GM21390 (cell line): Measurements from ENCODE around the gene SPNS2.

Source experiments
- ATAC-seq: cut with Tn5 transposase; IDR thresholded peaks from one replicate; pipeline ENCODE4 v1.9.1; 2021; ENCODE audit not compliant: unreplicated experiment

Gene SPNS2

DNA sequence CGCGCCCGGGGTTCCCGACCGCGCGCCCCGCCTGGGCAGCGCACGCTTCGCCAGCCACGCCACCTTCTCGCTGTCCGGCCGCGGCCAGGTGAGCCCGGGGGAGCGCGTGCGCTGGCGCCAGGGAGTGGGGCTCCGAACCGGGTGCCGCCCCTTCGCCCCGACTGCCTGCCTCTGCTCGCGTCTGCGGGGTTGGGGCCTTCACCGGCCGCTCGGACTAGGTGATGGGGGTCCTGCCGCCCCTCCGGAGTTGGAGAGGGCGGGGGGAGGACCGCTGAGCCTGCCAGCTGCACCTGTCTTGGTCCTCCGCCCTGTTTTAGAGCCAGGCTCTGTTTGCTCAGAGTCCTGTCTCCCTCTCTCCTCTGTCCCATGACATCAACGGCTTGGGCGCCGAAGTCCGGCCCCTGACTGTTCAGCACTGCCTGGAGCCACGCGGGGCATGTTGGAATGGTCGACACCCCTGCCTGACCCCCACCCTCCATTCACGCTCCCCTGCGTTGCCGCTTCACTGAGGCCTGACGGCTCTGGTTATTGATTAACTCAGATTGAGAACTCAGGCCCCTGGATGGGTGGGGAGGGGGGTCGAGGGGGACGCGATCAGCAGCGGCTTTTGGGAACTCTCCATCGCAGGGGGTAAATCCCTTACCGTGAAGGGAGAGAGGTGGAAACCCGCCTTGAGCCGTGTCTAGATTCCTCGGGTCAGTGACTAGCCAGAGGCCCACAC is 86.4 kb downstream of the SPNS2 start:
- ATAC-seq = no peak

DNA sequence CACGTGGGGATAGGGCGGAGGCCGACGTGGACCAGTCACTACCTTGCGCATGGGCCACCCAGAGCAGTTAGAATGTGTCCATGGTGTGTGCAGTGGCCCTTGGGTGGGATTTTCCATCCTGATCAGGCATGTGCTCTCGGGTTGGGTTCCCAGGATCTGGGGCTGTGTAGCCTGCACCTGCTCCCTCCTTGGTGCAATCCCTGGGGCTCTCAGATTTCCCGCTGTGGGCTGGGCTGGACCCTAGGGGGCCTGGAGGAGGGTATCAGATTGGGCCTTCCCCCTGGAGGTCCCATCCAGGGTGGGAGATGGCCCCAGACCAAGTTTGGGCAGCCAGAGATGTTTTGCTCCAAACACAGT is 86.9 kb downstream of the SPNS2 start:
- ATAC-seq = no peak

DNA sequence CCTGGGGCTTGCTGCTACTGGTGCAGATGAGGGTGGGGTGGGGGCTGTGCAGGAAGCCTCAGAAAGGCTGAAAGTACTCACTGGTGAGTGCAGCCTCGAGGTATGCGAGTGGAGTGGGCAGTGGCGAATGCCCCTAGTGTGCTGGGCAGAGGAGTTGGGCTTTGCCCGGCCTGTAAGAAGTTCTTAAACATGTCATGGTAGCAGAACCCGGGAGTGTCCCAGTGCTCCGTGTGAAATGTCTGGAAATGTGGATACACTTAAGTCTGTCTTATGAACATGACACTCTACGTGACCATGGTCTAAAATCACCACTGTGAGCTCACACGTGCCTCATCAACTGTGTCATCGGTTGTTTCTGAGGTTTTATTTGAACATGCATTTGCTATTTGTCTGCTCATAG is 87.4 kb downstream of the SPNS2 start:
- ATAC-seq = no peak

DNA sequence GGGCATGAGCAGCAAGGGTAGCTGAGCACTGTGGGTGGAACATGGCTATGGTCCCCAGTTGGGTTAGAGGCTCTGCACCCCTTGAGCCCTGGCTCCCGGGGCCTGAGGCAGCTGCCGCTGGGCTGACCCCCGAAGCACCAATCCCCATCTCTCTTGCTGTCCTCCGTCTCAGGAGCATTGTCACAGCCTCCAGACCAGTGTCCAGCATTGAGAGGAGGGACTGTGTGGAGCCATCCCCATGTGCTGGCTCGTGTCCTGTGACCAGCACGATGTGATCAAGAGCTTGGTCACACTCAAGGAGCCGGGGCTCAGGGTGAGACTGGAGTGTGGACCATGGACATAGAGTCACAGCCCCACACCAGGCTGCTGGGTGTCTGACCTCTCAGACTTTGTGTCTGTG is 88.5 kb downstream of the SPNS2 start:
- no peak for ATAC-seq

DNA sequence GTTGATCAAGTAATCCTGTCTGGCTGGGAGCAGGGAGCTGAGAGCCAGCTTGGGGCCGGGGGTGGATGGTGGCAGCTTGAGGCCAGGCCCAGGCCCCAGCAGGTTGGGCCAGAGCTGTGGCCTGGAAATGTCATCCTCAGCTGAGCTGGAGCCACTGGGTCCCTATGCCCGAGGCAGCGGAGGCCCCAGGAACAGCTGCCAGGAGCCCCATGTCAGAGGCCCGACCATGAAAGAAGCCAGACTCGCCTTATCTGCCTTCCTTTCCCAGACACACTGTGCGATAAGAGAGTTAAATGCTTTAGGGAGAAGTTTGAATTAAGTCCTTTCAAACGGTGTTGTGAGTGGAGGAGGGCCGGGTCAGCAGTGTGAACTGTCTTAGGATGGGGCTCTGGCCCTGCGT is 89.1 kb downstream of the SPNS2 start:
- ATAC-seq = no peak

DNA sequence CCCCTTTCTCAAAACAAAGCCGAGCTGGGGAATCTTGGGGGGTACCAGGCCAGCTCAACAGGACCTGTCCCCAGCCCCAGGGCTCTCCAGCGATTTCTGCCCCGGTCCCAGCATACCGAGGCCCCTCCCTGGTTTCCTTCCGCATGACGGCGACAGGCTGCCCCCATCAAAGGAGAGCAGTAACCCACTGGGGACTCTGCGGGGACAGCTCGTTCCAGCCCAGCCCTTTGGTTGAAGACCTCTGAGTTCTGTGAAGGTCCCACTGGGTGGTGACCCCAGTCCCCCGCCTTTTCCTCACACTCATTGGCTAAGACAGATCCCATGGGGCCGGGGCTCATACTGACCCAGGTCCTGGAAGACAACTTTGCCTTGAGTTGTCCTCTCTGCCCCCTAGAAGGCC is 89.7 kb downstream of the SPNS2 start:
- no peak for ATAC-seq
